Endothelial cell of umbilical vein (primary cell): ENCODE results near the gene ZBTB18.

Experiments used
- CTCF ChIP-seq, 2 donors: IDR thresholded peaks; 1 replicate in 1 of 2; 2 replicates in 1 of 2; pipeline ENCODE4 v1.5.1; 2011; ENCODE audit warnings: low read length in 2 of 2, mild to moderate bottlenecking in 2 of 2, moderate library complexity in 2 of 2, control low read depth in 1 of 2, inconsistent platforms in 1 of 2, low read depth in 1 of 2; ENCODE audit not compliant: insufficient read depth in 1 of 2; ENCODE audit errors: extremely low read depth in 1 of 2
- FOS ChIP-seq: IDR thresholded peaks from 2 replicates; pipeline ENCODE4 v1.6.1; 2011; ENCODE audit warnings: mild to moderate bottlenecking, low read length, moderate library complexity, borderline replicate concordance; ENCODE audit not compliant: insufficient read depth
- MAX ChIP-seq: IDR thresholded peaks from 2 replicates; pipeline ENCODE4 v1.6.1; 2011; ENCODE audit not compliant: insufficient read depth, insufficient read length
- POLR2A ChIP-seq: IDR thresholded peaks from 2 replicates; pipeline ENCODE4 v1.6.1; 2012; ENCODE audit warnings: low read depth, mild to moderate bottlenecking, control low read depth, low read length

GRCh38 chr1:244063498-244063897 is 12.4 kb downstream of the ZBTB18 start:
- TF ChIP-seq CTCF (IDR thresholded peaks at IDR 0.05; ENCODE audit: extremely low read depth in 1 of 2, insufficient read depth in 1 of 2, low read depth in 1 of 2, low read length in 2 of 2), result no peak
- no peak for TF ChIP-seq POLR2A
- TF ChIP-seq MAX, result no peak
- no peak for TF ChIP-seq FOS
